GM18517 (cell line): ENCODE data around the gene CDH12.
"Not testable (repeated sequence)": the region's sequence is repeated elsewhere in the genome, so short reads cannot be mapped to it uniquely, and the experiment has no call there.

Source experiments
- ATAC-seq: cut with Tn5 transposase; IDR thresholded peaks from one replicate; pipeline ENCODE4 v1.9.1; 2021; ENCODE audit warnings: mild to moderate bottlenecking, moderate library complexity; ENCODE audit not compliant: unreplicated experiment

CDH12 gene

GRCh38 chr5:22651355-22651754 is 201.8 kb downstream of the CDH12 start:
- ATAC-seq: no peak

GRCh38 chr5:22650511-22650910 is 202.6 kb downstream of the CDH12 start:
- no peak for ATAC-seq

GRCh38 chr5:22649074-22649473 is 204.1 kb downstream of the CDH12 start:
- ATAC-seq: no peak

- no peak for ATAC-seq
These were observed 208.3 kb downstream of the CDH12 start for GRCh38 chr5:22644859-22645258.

- no peak for ATAC-seq
These were observed 209.8 kb downstream of the CDH12 start for GRCh38 chr5:22643356-22643755.

- ATAC-seq: no peak
These were observed 221.5 kb downstream of the CDH12 start for GRCh38 chr5:22631683-22632082.

- no peak for ATAC-seq
These were observed 226.1 kb downstream of the CDH12 start for GRCh38 chr5:22627029-22627428.

GRCh38 chr5:22625451-22625850 is 227.7 kb downstream of the CDH12 start:
- no peak for ATAC-seq

GRCh38 chr5:22621084-22621483 is 232.1 kb downstream of the CDH12 start:
- ATAC-seq: no peak

- ATAC-seq: no peak
These were observed 237.2 kb downstream of the CDH12 start for GRCh38 chr5:22615964-22616363.

GRCh38 chr5:22614486-22615094 is 238.6 kb downstream of the CDH12 start:
- no peak for ATAC-seq

- no peak for ATAC-seq
These were observed 240.2 kb downstream of the CDH12 start for GRCh38 chr5:22612928-22613327.

GRCh38 chr5:22611327-22611726 is 241.8 kb downstream of the CDH12 start:
- no peak for ATAC-seq

- not testable (repeated sequence) for ATAC-seq
These were observed 245.6 kb downstream of the CDH12 start for GRCh38 chr5:22607498-22607897.

- no peak for ATAC-seq
These were observed 247.7 kb downstream of the CDH12 start for GRCh38 chr5:22605473-22605872.

GRCh38 chr5:22604711-22605110 is 248.4 kb downstream of the CDH12 start:
- ATAC-seq: no peak

GRCh38 chr5:22598796-22599195 is 254.3 kb downstream of the CDH12 start:
- no peak for ATAC-seq

- no peak for ATAC-seq
These were observed 256.7 kb downstream of the CDH12 start for GRCh38 chr5:22596404-22596970.

GRCh38 chr5:22594491-22594890 is 258.7 kb downstream of the CDH12 start:
- ATAC-seq: no peak

GRCh38 chr5:22593592-22593991 is 259.6 kb downstream of the CDH12 start:
- peak; percentile 78 for ATAC-seq

GRCh38 chr5:22591461-22591860 is 261.7 kb downstream of the CDH12 start:
- no peak for ATAC-seq

GRCh38 chr5:22590677-22591268 is 262.4 kb downstream of the CDH12 start:
- no peak for ATAC-seq

GRCh38 chr5:22577711-22578110 is 275.4 kb downstream of the CDH12 start:
- ATAC-seq: no peak
